GM18873 (cell line): ENCODE measurements around the gene PSMD13.
"Not testable (repeated sequence)": the region's sequence is repeated elsewhere in the genome, so short reads cannot be mapped to it uniquely, and the experiment has no call there.

Source experiments
- ATAC-seq: cut with Tn5 transposase; IDR thresholded peaks from one replicate; pipeline ENCODE4 v1.9.1; 2021; ENCODE audit warnings: mild to moderate bottlenecking, moderate library complexity, moderate number of reproducible peaks; ENCODE audit not compliant: unreplicated experiment, low FRiP score

The PSMD13 gene

DNA sequence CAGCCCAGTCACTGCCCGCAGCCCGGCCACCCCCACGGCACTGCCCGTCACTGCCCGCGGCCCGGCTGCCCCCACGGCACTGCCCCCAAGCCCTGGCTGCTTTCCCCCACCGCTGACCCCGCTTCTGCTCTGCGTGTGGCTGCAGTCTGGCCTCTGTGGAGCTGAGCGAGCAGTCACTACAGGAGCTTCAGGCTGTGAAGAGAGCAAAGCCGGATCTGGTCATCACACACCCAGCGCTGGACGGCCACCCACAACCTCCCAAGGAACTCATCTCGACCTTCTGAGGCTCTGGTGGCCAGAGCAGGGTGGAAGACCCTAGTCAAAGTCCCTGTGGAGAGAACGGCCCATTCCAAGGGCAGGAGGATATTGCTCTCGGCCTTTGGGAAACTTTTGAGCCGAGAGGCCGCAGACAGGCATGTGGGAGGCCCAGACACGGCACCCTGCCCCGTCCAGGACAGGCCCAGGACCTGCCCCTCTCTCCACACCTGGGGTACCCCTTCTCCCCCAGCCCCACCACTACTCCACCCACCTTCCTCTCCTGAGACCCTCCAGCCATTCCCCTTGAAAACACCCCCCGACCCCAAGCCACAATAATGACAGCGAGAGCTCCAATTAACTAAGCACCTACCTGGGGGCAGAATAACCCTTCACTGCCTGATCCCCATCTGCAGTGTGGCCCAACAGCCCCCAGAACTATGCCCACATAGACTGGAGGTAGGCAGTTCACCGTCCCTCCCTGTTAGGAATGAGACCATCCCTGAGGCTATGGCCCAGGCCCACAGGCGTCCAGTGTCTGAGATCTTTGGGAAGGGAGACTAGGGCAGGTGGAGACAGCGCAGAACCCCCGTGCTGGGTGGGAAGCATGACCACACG is 48.5 kb downstream of the PSMD13 start:
- ATAC-seq = no peak

DNA sequence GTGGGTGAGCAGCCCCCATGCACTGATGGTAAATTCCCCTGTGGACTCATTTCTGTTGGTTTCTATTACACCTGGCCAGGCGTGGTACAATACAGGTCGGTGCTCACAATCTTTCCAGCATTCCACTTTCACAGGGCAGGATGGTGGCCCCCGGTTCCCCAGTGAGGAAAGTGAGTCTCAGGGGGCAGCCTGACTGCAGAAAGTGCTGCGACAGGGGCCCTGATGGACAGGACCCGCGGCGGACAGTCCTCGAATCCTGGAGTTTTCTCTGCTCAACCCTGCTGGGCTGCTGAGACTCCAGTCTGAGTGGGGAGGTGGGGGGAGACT is 49.1 kb downstream of the PSMD13 start:
- no peak for ATAC-seq

DNA sequence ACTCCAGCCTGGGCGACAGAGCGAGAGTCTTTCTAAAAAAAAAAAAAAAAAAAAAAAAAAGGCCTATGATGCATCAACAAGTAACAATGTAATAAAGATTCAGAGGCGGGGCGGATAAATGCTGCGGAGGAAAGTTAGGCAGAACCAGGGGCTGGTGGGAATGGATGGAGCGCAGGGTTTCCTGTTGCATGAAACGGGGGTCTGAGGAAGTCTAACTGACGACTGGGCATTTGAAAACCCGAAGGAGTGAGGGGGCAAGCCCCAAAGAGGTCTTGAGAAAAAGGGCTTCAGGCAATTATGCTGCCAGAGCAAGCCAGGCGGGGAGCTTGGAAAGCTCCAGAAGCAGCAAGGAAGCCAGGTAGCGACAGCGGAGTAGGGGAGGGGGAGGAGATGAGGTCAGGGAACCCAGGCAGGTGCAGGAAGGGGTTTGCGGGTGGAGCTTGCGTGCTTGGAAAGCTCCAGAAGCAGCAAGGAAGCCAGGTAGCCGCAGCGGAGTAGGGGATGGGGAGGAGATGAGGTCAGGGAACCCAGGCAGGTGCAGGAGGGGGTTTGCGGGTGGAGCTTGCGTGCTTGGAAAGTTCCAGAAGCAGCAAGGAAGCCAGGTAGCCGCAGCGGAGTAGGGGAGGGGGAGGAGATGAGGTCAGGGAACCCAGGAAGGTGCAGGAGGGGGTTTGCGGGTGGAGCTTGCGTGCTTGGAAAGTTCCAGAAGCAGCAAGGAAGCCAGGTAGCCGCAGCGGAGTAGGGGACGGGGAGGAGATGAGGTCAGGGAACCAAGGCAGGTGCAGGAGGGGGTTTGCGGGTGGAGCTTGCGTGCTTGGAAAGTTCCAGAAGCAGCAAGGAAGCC is 50.4 kb downstream of the PSMD13 start:
- ATAC-seq = not testable (repeated sequence)

DNA sequence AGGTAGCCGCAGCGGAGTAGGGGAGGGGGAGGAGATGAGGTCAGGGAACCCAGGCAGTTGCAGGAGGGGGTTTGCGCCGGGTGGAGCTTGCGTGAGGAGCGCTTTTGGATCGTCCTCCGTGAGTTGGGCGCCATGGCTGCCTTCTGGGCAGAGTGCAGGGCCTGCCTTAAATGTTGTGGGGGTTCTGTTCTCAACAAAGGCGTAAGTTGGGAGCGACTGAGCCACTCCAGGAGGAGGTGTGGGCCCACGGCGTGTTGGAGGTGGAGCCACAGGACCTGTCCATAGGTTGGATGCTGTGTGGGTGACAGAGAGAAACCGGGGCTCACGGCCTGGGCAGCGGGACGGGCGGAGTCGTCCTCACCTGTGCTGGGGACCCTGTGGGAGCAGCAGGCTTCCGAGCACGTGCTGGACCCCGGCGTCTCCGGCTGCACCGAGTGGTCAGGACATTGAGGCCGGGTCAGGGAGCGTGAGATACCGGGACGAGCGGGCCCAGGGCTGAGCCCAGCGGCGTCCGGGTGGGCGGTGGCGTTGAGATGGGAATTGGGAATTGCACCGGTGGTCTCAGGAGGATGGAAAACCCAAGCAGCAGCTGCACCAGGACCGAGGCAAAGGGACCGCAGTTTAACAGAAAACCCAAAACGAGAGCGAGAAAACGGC is 51.2 kb downstream of the PSMD13 start:
- ATAC-seq = no peak

DNA sequence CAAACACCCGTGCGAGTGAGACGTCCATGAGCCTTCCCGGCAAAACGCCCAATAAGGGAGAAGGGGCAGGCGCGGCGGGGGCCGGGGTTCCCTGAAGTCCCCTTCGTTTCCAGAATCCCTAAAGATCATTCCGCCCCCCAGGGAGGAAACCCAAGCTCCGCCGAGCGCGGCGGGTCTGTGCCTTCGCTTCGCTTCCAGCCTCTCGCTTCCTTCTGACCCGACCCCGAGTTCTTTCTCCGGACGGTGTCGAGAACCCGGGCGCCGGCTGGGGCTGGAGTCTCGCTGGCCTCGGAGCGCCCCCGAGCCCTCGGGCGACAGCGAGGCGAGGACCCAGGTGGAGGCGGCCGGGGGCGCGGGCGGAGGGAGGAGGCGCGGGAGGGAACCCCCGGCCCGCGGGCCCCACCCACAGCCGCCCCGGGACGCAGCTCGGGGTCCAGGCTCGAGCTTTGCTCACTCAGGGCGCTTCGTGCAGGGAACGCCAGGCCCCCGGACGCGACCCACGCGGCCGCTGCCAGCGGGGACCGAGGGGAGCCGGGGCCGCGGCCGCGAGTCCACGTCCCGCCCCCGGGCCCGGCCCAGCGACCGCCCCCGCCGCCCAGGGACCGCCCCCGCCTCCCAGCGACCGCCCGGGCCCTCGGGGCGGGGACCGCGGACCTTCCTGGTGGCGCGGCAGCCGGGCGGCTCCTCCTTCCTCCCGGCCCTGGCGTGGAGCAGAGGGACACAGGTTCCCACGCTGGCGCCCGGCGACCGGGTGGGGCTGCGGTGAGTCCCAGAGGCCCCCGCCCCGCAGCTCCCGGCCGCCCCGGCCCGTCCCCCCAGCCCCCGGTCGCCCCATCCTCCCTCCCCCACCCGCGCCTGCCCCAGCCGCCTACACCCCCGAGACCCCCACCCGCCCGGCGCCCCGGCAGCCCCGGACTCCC is 52.0 kb downstream of the PSMD13 start, which contains the start of gene PGGHG:
TSS of gene PGGHG (plus strand) at position 649 of the 920 bp plus-strand sequence. CDS start 691 bp downstream, outside the sequence.
- no peak for ATAC-seq

DNA sequence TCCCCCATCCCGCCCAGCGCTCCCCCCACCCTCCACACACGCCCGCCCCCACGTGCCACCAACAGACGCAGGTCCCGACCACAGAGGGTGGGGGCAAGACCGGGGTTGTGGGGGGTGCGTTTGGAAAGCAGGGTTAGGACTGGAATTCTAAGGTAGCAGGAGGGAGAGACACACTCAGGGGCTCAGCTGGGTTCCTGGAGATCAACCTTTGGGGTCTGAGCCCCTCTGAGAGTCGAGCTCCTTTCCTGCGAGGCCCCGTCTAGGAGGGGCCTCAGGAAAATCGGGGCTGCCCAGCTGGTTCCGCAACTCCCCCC is 52.6 kb downstream of the PSMD13 start:
- ATAC-seq = no peak

DNA sequence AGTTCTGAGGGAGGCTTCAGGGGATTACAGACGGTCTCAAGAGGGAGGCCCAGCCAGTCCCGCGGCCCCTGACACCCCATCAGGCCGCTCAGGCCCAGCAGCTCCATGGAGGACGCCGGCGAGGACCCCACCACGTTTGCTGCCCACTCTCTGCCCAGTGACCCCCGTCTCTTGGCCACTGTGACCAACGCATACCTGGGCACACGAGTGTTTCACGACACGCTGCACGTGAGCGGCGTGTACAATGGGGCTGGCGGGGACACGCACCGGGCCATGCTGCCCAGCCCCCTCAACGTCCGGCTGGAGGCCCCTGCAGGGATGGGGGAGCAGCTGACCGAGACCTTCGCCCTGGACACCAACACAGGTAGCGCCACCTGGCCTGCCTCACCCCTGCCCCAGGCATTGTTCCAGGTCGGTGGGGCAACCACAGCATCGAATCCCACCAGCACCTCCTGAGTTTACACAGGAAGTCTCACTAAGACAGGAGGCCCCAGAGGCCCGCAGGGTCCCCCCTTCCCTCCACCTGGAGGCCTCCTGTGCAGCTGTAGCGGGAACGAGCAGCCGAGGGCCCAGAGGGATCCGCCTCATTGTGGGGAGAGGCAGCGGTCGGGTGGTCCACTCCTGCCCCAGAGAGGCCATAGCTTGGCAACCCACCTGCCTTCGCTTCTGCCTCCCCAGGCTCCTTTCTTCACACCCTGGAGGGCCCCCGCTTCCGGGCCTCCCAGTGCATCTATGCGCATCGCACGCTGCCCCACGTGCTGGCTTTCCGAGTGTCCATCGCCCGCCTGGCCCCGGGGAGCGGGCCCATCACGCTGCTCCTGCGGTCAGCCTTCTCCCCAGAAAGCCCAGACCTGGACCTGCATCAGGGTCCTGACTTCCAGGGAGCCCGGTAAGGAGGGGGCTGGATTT is 53.2 kb downstream of the PSMD13 start:
- no peak for ATAC-seq

DNA sequence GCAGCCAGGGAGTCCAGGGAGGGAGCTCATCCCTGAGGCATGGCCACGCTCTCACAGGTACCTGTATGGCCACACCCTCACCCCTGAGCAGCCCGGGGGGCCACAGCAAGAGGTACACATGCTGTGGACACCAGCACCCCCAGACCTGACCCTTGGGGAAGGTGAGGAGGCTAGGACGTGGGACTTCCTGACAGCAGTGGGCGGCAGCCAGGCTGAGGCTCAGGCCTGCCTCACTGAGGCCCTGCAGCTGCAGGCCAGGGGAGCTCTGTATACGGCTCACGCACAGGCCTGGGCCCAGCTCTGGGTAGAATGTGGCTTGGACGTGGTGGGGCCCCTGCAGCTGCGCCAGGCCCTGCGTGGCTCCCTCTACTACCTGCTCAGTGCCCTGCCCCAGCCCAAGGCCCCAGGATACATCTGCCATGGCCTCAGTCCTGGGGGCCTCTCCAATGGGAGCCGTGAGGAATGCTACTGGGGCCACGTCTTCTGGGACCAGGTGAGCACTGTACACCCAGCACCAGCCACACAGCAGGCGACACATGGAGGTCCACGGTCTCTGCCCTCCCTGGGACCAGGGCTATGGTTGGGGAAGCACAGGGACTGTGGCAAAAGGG is 54.0 kb downstream of the PSMD13 start:
- ATAC-seq = no peak

DNA sequence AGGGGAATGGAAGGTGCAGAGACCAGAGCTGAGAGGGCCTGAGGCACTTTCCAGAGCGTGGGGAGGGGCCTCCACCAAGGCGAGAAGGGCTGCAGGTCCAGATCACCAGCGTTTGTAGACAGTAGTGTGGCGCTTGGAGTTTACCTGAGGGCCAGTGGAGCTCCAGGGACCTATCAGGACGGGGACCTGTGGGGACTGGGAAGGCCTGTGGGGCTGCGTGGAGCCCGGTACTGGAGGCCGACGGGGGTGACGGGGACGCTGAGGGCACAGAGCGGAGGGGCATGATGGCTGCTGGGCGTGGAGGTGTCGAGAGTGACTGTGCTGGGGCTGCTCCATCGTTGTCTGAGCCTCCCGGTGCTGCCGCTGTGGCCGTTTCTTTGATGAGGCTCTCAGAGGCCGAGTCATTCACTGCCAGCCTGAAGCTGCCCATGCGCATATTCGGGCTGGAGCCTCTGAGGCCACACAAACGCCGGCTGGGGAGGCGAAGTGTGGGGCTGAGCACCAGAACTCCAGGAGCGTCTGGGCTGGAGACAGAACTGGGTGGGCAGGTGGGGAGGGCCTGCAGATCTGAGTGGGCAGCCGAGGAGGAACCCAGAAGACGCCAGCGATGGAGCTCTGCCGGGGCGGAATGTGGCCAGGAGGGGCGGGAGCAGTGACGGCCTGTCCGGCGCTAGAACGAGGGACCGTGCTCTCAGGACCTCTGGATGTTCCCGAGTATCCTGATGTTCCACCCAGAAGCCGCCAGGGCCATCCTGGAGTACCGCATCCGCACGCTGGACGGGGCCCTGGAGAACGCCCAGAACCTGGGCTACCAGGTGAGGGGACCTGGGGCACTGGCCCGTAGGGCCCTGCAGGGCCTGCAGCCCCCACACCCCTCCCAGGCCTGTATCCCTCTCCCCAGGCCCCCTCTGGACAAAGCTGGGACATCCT is 54.8 kb downstream of the PSMD13 start:
- no peak for ATAC-seq

DNA sequence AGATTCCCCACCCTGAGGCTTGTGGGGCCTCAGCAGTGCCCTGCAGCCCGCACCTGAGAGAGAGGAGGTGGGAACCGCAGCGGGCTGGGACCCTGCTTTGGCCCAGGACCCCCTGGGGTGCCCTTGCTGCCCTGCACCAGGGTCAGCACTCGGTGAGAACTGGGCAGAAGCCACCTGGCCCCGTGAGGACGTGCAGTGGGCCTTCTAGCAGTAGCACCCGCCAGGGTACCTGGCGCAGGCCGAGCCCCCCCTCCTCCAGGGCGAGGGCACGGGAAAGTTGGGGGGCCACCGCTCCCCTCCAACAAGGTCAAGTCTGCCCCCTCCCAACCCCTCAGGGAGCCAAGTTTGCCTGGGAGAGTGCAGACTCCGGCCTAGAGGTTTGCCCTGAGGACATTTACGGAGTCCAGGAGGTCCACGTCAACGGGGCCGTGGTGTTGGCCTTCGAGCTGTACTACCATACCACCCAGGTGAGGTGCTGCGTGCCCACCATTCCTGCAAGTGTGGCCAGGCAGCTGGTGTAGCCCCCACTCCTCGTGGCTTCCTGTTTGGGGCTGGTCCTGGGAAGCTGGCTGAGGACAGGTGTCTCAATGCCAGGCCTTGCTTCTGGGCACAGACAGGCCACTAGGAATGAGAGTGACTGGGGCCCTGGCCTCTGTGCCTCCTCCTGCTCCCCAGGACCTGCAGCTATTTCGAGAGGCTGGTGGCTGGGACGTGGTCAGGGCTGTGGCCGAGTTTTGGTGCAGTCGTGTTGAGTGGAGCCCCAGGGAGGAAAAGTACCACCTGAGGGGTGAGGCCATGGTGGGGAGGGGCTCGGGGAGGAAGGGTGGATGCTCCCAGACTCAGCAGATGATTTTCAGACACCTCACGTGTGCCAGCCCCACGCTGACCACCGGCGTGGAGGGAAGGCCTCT is 55.7 kb downstream of the PSMD13 start:
- ATAC-seq = no peak

DNA sequence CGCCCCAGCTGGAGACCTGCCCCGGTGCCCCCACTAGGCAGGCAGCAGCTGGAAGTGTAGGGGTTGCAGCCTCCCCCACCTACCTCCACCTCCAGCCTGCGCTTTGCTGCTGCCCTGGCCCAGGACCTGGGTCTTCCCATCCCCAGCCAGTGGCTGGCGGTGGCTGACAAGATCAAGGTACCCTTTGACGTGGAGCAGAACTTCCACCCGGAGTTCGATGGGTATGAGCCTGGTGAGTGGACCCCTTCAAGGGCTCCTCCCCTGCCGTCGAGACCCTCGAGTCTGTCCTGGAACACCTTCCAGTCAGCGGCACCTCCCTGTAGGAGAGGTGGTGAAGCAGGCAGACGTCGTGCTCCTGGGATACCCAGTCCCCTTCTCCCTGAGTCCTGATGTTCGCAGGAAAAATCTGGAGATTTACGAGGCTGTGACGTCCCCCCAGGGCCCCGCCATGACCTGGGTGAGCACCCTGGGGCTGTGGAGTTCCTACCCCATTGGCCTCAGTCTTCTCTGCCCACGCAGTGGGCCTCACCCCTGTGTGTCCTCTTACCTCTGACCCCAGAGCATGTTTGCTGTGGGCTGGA is 56.6 kb downstream of the PSMD13 start:
- no peak for ATAC-seq

DNA sequence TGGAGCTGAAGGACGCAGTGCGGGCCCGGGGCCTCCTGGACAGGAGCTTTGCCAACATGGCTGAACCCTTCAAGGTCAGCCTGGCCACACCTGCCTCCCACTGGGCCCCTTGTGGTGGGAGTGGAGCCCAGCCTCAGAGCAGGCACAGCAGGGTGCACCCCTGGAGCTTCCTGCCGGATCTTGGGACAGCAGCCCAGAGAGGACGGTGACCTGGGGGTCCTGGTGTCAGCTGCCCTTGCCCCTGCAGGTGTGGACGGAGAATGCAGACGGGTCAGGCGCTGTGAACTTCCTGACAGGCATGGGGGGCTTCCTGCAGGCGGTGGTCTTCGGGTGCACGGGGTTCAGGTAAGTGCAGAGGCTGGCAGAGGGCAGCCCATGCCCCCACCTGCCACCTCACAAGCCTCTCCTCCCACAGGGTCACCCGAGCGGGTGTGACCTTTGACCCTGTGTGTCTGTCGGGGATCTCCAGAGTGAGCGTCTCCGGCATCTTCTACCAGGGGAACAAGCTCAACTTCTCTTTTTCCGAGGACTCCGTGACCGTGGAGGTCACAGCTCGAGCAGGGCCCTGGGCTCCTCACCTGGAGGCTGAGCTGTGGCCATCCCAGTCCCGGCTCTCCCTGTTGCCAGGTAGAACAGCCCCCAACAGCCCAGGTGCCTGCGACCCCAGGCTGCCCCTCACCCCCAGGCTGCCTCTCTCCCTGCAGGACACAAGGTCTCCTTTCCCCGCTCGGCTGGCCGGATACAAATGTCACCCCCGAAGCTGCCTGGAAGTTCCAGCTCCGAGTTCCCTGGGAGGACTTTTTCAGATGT is 57.3 kb downstream of the PSMD13 start:
- no peak for ATAC-seq

DNA sequence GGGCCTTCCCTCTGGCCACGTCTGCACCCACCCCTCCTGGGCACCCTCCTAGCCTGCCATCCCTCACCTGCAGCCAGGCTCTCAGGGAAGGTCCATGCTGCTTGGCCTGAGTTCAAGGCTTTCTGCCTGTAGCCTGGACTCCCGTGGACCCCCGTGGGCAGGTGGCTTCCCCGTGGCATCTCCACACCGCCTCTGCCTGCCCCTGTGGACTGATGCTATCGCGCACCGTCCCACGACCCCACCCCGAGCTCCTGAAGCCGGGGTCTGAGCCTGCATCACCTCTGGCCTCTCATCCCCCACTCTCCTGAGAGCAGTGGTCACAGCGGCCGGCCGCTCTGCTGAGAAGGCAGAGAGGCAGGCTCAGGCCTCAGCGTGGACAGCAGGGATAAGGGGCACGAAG is 58.0 kb downstream of the PSMD13 start:
- no peak for ATAC-seq

DNA sequence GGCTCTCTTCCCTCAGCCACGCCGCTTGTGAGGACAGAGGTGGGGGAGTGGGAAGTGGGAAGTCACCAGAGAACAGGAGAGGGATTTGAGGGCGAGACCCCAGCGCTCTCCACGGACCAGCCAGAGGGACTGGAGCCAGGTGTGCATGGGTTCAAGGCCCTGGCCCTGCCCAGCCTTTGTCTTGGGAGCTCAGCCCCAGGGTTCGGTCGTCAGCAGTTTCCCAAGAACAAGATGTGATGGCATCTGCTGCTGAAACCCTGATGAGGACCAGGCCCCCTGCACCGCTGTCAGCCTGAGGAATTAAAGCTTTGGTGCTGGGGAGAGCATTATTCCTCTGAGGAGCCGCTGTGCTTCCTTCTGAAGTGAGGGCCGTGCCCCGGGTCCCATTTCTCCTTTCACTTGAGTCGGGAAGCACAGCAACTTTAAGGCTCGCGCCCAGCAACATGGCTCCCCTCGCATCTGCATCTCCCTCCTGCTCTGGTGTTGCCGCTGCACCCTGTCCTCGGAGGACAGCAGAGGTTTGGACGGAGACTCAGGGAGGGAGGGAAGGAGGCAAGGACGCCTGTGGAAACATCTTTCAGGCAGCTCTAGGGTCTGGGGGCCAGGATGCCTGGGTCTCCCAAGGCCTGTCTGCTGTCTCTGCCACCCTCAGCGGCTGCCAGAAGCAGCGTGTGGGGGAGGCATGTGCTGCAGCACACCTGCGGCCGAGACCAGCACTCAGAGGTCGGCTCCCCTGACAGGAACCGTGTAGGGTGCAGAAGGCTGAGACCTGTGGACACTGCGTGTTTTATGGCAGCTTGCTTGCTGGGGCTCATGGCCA is 58.8 kb downstream of the PSMD13 start:
- no peak for ATAC-seq
